HCT116 (cell line): ENCODE measurements around the gene FXYD6. TPM values are rescaled to one million over a fixed set of nuclear protein-coding genes. Genes with fewer than 3 reads are reported as not detected.

Experiments
- ATAC-seq: fragments of 200-7000 bp; cut with Tn5 transposase; 2 replicates; pipeline ENCODE4 v1.9.1; 2020; ENCODE audit warnings: mild to moderate bottlenecking, moderate library complexity
- BruUV-seq: library from RNA; stranded (reverse); fragments of 400-500 nt; replicated peaks from 2 replicates; lab custom pipeline; 2021; lab: Mats Ljungman, UMichigan
- CTCF ChIA-PET: fragments of 300-600 bp; sonication (Branson Sonifier 250); formaldehyde crosslinking; loops from one replicate; lab custom pipeline; 2021; ENCODE audit warnings: antibody characterized with exemption; lab: Charles Lee
- POLR2A ChIA-PET: fragments of 300-600, 350-600 bp; sonication (Branson Sonifier 250); formaldehyde crosslinking; loops from one replicate; lab custom pipeline; 2021; ENCODE audit warnings: antibody characterized with exemption; lab: Charles Lee
- RAD21 ChIA-PET, 2 experiments: fragments of 300-600 bp; sonication (Branson Sonifier 250); formaldehyde crosslinking; loops; one replicate each; lab custom pipeline; 2023; ENCODE audit warnings: low total read pairs in 2 of 2; ENCODE audit not compliant: uncharacterized antibody in 2 of 2, unreplicated experiment in 2 of 2, low non-redundant PET in 1 of 2; lab: Charles Lee
- DNase-seq: peaks from one replicate; pipeline ENCODE4 v3.0.0-alpha.2; 2010; ENCODE audit warnings: low read depth, low spot score
- H2AFZ ChIP-seq: fragments of 200-600 bp; shearing (Covaris generic), sonication (generic); 2 replicates; pipeline ENCODE4 v1.6.1; 2017; ENCODE audit warnings: low read depth, mixed run types, mixed read lengths, antibody characterized with exemption, low read length; ENCODE audit not compliant: poor library complexity, severe bottlenecking
- H3K27ac ChIP-seq: 2 replicates; pipeline ENCODE4 v1.5.1; 2012; ENCODE audit warnings: low read depth, low read length
- H3K27me3 ChIP-seq: fragments of 200-600 bp; sonication (generic); 2 replicates; pipeline ENCODE4 v1.6.1; 2016; ENCODE audit warnings: mixed run types, low read length, mixed read lengths; ENCODE audit not compliant: insufficient read depth
- H3K36me3 ChIP-seq, 2 experiments: fragments of 200-500 bp in 1 of 2; fragments of 200-600 bp in 1 of 2; sonication (Bioruptor generic) in 1 of 2; sonication (generic) in 1 of 2; 2 replicates each; pipeline versions ENCODE4 v1.5.1 to v1.6.1; 2014 to 2016; ENCODE audit warnings: low read length in 2 of 2, inconsistent platforms in 1 of 2, mixed read lengths in 1 of 2, mixed run types in 1 of 2; ENCODE audit not compliant: insufficient read depth in 2 of 2, control insufficient read depth in 1 of 2
- H3K4me1 ChIP-seq, 2 experiments: fragments of 200-600 bp in 1 of 2; sonication (generic) in 1 of 2; 2 replicates each; pipeline versions ENCODE4 v1.5.1 to v1.6.1; 2012 to 2017; ENCODE audit warnings: low read length in 2 of 2, inconsistent platforms in 1 of 2, mild to moderate bottlenecking in 1 of 2, mixed read lengths in 1 of 2, mixed run types in 1 of 2, moderate library complexity in 1 of 2; ENCODE audit not compliant: insufficient read depth in 2 of 2, control insufficient read depth in 1 of 2
- H3K4me2 ChIP-seq: fragments of 200-600 bp; sonication (generic); 2 replicates; pipeline ENCODE4 v1.6.1; 2017; ENCODE audit warnings: mixed run types, low read length, mixed read lengths
- H3K4me3 ChIP-seq, 2 experiments: fragments of 200-600 bp in 1 of 2; sonication (generic) in 1 of 2; replicated peaks in 1 of 2; 2 replicates each; pipeline ENCODE4 v1.5.1; 2011 to 2016; ENCODE audit warnings: low read length in 2 of 2, control low read depth in 1 of 2, low read depth in 1 of 2, mild to moderate bottlenecking in 1 of 2, mixed read lengths in 1 of 2, mixed run types in 1 of 2
- H3K79me2 ChIP-seq: fragments of 200-600 bp; sonication (generic); 2 replicates; pipeline ENCODE4 v1.6.1; 2017; ENCODE audit warnings: mild to moderate bottlenecking, mixed run types, low read length, moderate library complexity, mixed read lengths; ENCODE audit not compliant: insufficient read depth
- H3K9ac ChIP-seq: fragments of 200-600 bp; sonication (generic); 2 replicates; pipeline ENCODE4 v1.6.1; 2016; ENCODE audit warnings: low read length, mixed read lengths
- H3K9me2 ChIP-seq: fragments of 200-600 bp; sonication (generic), shearing (Covaris generic); 2 replicates; pipeline ENCODE4 v1.6.1; 2017; ENCODE audit warnings: mixed run types, mild to moderate bottlenecking, moderate library complexity; ENCODE audit not compliant: insufficient read depth
- H3K9me3 ChIP-seq, 2 experiments: fragments of 200-500 bp in 1 of 2; fragments of 200-600 bp in 1 of 2; sonication (Bioruptor generic) in 1 of 2; sonication (generic) in 1 of 2; 2 replicates each; pipeline ENCODE4 v1.6.1; 2014 to 2017; ENCODE audit warnings: low read length in 2 of 2, mixed read lengths in 2 of 2, inconsistent platforms in 1 of 2, low read depth in 1 of 2, mild to moderate bottlenecking in 1 of 2, mixed run types in 1 of 2, moderate library complexity in 1 of 2; ENCODE audit not compliant: control insufficient read depth in 1 of 2, insufficient read depth in 1 of 2
- H4K20me1 ChIP-seq: fragments of 200-600 bp; sonication (generic), shearing (Covaris generic); 2 replicates; pipeline ENCODE4 v1.6.1; 2017; ENCODE audit warnings: mixed run types, mild to moderate bottlenecking, moderate library complexity; ENCODE audit not compliant: insufficient read depth
- CBX3 ChIP-seq: IDR thresholded peaks from 2 replicates; pipeline ENCODE4 v1.6.1; 2012; ENCODE audit warnings: low read depth
- SP1 ChIP-seq: IDR thresholded peaks from 2 replicates; pipeline ENCODE4 v1.6.1; 2012; ENCODE audit warnings: low read depth
- TCF7L2 ChIP-seq: IDR thresholded peaks from 2 replicates; pipeline ENCODE4 v1.7.0; 2011; ENCODE audit warnings: borderline replicate concordance, inconsistent platforms; ENCODE audit not compliant: insufficient read depth, insufficient read length; ENCODE audit errors: extremely low read depth
- intact Hi-C: fragments of 100-400 bp; cut with micrococcal nuclease; formaldehyde crosslinking; loops from 2 replicates; pipeline ENCODE4 v1.10.0; 2022
- total RNA-seq: library from RNA; stranded (reverse); gene quantifications from one replicate; pipeline ENCODE4 v1.2.1, GENCODE V29; 2021; ENCODE audit not compliant: unreplicated experiment
- TF ChIP-seq, protein P1 (sequence below), 3 experiments: fragments of 200-600 bp in 1 of 3; sonication (generic) in 1 of 3; IDR thresholded peaks in 2 of 3; conservative IDR thresholded peaks in 1 of 3; 2 replicates each; pipeline ENCODE4 v1.5.1; 2012 to 2017; ENCODE audit warnings: low read depth in 2 of 3, low read length in 2 of 3, antibody characterized with exemption in 1 of 3, borderline replicate concordance in 1 of 3, control low read depth in 1 of 3, mild to moderate bottlenecking in 1 of 3, mixed read lengths in 1 of 3, mixed run types in 1 of 3, moderate library complexity in 1 of 3; ENCODE audit not compliant: insufficient read depth in 1 of 3
- TF ChIP-seq, protein P2 (sequence below): IDR thresholded peaks from 2 replicates; pipeline ENCODE4 v1.6.1; 2011; ENCODE audit warnings: mild to moderate bottlenecking, low read length, moderate library complexity; ENCODE audit not compliant: insufficient replicate concordance; ENCODE audit errors: extremely low read depth
- TF ChIP-seq, protein P3 (sequence below): IDR thresholded peaks from 2 replicates; pipeline ENCODE4 v1.6.1; 2012
- TF ChIP-seq, protein P4 (sequence below): IDR thresholded peaks from 2 replicates; pipeline ENCODE4 v1.6.1; 2012
- TF ChIP-seq, protein P5 (sequence below): IDR thresholded peaks from 2 replicates; pipeline ENCODE4 v1.6.1; 2012; ENCODE audit warnings: low read depth

The FXYD6 gene
- total RNA-seq, 1 experiment from 2014 or later: 2.5 TPM

DNA sequence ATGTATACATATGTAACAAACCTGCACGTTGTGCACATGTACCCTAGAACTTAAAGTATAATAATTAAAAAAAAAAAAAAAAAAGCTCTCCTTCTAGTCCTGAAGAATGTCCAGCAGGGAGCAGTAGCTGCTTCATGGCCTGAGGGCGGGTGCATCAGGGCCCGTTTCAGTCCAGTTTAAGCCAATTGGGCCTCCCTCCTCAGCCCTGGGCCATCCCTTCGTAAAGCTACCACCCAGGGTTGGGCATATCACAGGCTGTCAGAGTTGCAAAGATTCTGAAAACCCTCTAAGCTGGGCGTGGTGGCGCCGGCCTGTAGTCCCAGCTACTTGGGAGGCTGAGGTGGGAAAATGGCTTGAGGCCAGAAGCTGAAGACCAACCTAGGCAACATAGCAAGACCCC lies 47.3 kb upstream of the FXYD6 start:
- ATAC-seq (peak; percentile 74), DNase-seq (no peak)
- TF ChIP-seq, protein P1, sequence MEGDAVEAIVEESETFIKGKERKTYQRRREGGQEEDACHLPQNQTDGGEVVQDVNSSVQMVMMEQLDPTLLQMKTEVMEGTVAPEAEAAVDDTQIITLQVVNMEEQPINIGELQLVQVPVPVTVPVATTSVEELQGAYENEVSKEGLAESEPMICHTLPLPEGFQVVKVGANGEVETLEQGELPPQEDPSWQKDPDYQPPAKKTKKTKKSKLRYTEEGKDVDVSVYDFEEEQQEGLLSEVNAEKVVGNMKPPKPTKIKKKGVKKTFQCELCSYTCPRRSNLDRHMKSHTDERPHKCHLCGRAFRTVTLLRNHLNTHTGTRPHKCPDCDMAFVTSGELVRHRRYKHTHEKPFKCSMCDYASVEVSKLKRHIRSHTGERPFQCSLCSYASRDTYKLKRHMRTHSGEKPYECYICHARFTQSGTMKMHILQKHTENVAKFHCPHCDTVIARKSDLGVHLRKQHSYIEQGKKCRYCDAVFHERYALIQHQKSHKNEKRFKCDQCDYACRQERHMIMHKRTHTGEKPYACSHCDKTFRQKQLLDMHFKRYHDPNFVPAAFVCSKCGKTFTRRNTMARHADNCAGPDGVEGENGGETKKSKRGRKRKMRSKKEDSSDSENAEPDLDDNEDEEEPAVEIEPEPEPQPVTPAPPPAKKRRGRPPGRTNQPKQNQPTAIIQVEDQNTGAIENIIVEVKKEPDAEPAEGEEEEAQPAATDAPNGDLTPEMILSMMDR (IDR thresholded peaks at IDR 0.05 in 2 of 3, conservative IDR thresholded peaks at IDR 0.05 in 1 of 3; ENCODE audit: borderline replicate concordance in 1 of 3, insufficient read depth in 1 of 3, low read depth in 2 of 3, low read length in 2 of 3): peak in 2 of 3 experiments; percentile 23 to 25; a peak in 4 of 6 replicates
- TF ChIP-seq, protein P2, sequence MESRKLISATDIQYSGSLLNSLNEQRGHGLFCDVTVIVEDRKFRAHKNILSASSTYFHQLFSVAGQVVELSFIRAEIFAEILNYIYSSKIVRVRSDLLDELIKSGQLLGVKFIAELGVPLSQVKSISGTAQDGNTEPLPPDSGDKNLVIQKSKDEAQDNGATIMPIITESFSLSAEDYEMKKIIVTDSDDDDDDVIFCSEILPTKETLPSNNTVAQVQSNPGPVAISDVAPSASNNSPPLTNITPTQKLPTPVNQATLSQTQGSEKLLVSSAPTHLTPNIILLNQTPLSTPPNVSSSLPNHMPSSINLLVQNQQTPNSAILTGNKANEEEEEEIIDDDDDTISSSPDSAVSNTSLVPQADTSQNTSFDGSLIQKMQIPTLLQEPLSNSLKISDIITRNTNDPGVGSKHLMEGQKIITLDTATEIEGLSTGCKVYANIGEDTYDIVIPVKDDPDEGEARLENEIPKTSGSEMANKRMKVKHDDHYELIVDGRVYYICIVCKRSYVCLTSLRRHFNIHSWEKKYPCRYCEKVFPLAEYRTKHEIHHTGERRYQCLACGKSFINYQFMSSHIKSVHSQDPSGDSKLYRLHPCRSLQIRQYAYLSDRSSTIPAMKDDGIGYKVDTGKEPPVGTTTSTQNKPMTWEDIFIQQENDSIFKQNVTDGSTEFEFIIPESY: no peak
- TF ChIP-seq, protein P3, sequence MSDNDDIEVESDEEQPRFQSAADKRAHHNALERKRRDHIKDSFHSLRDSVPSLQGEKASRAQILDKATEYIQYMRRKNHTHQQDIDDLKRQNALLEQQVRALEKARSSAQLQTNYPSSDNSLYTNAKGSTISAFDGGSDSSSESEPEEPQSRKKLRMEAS: no peak
- TF ChIP-seq SP1 (no peak), CBX3 (no peak), TCF7L2 (no peak)
- TF ChIP-seq, protein P4, sequence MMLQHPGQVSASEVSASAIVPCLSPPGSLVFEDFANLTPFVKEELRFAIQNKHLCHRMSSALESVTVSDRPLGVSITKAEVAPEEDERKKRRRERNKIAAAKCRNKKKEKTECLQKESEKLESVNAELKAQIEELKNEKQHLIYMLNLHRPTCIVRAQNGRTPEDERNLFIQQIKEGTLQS: no peak
- TF ChIP-seq, protein P5, sequence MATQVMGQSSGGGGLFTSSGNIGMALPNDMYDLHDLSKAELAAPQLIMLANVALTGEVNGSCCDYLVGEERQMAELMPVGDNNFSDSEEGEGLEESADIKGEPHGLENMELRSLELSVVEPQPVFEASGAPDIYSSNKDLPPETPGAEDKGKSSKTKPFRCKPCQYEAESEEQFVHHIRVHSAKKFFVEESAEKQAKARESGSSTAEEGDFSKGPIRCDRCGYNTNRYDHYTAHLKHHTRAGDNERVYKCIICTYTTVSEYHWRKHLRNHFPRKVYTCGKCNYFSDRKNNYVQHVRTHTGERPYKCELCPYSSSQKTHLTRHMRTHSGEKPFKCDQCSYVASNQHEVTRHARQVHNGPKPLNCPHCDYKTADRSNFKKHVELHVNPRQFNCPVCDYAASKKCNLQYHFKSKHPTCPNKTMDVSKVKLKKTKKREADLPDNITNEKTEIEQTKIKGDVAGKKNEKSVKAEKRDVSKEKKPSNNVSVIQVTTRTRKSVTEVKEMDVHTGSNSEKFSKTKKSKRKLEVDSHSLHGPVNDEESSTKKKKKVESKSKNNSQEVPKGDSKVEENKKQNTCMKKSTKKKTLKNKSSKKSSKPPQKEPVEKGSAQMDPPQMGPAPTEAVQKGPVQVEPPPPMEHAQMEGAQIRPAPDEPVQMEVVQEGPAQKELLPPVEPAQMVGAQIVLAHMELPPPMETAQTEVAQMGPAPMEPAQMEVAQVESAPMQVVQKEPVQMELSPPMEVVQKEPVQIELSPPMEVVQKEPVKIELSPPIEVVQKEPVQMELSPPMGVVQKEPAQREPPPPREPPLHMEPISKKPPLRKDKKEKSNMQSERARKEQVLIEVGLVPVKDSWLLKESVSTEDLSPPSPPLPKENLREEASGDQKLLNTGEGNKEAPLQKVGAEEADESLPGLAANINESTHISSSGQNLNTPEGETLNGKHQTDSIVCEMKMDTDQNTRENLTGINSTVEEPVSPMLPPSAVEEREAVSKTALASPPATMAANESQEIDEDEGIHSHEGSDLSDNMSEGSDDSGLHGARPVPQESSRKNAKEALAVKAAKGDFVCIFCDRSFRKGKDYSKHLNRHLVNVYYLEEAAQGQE: no peak
- ChIA-PET POLR2A (no interaction called here), RAD21 (interaction anchor here in 1 of 2 experiments (0.7 kb wide), 1 partner anchor 223 kb away, joined by 3 read pairs; no protein-coding TSS in a partner anchor), CTCF (interaction anchor here (1.1 kb wide), 1 partner anchor 130 kb away, joined by 3 read pairs; no protein-coding TSS in a partner anchor)
- no peaks in the 10 kb centered on the region for H3K79me2 ChIP-seq
- no peaks in the 10 kb centered on the region for H3K36me3 ChIP-seq
- no peaks in the 10 kb centered on the region for H3K9me2 ChIP-seq
- H4K20me1 ChIP-seq: no peaks in the 10 kb centered on the region
- H3K4me2 ChIP-seq: no peak overlapping the region
- no peaks in the 10 kb centered on the region for H3K9me3 ChIP-seq
- H3K27me3 ChIP-seq: no peaks in the 10 kb centered on the region
- H3K27ac ChIP-seq: no peak overlapping the region
- peaks cover 1 to 2% of the 10 kb centered on the region in 2 experiments; a peak in 2 of 4 replicates for H3K4me1 ChIP-seq
- intact Hi-C loops: no loop called here
- BruUV-seq: no TSS peak
- H3K4me3 ChIP-seq: no peak overlapping the region
- no peak overlapping the region for H3K9ac ChIP-seq
- H2AFZ ChIP-seq: no peak overlapping the region
